GM21423 (cell line): ENCODE measurements around the gene ATP5PD.
A peak's percentile ranks its signal among the peaks of the same experiment; 100 is the strongest.
"Not testable (repeated sequence)": the region's sequence is repeated elsewhere in the genome, so short reads cannot be mapped to it uniquely, and the experiment has no call there.

ENCODE experiments used
- ATAC-seq: cut with Tn5 transposase; IDR thresholded peaks from one replicate; pipeline ENCODE4 v1.9.1; 2021; ENCODE audit warnings: mild to moderate bottlenecking, moderate library complexity; ENCODE audit not compliant: unreplicated experiment

Gene ATP5PD

GRCh38 chr17:75077496-75078283 lies 30.9 kb upstream of the ATP5PD start:
- ATAC-seq = peak; percentile 42

- ATAC-seq = no peak
Observed at GRCh38 chr17:75077072-75077495, 30.3 kb upstream of the ATP5PD start.

- ATAC-seq = no peak
Observed at GRCh38 chr17:75075597-75076336, 29.0 kb upstream of the ATP5PD start.

- no peak for ATAC-seq
Observed at GRCh38 chr17:75074532-75074931, 27.8 kb upstream of the ATP5PD start.

GRCh38 chr17:75073618-75074047 lies 26.9 kb upstream of the ATP5PD start:
- ATAC-seq = no peak

- ATAC-seq = not testable (repeated sequence)
Observed at GRCh38 chr17:75072909-75073308, 26.1 kb upstream of the ATP5PD start.

GRCh38 chr17:75071478-75072271 lies 24.9 kb upstream of the ATP5PD start:
- not testable (repeated sequence) for ATAC-seq

GRCh38 chr17:75069783-75070182 lies 23.0 kb upstream of the ATP5PD start:
- no peak for ATAC-seq

- ATAC-seq = no peak
Observed at GRCh38 chr17:75068750-75069149, 22.0 kb upstream of the ATP5PD start.

- ATAC-seq = no peak
Observed at GRCh38 chr17:75067856-75068255, 21.1 kb upstream of the ATP5PD start.

GRCh38 chr17:75065562-75066151 lies 18.9 kb upstream of the ATP5PD start:
- no peak for ATAC-seq

GRCh38 chr17:75064867-75065561 lies 18.2 kb upstream of the ATP5PD start:
- no peak for ATAC-seq

GRCh38 chr17:75064460-75064859 lies 17.7 kb upstream of the ATP5PD start:
- no peak for ATAC-seq

- ATAC-seq = no peak
Observed at GRCh38 chr17:75064040-75064439, 17.3 kb upstream of the ATP5PD start.

GRCh38 chr17:75063626-75064025 lies 16.9 kb upstream of the ATP5PD start:
- ATAC-seq = no peak

GRCh38 chr17:75063201-75063600 lies 16.4 kb upstream of the ATP5PD start:
- no peak for ATAC-seq

GRCh38 chr17:75061618-75062017 lies 14.8 kb upstream of the ATP5PD start:
- no peak for ATAC-seq

- ATAC-seq = no peak
Observed at GRCh38 chr17:75061055-75061438, 14.3 kb upstream of the ATP5PD start.

- no peak for ATAC-seq
Observed at GRCh38 chr17:75060434-75061054, 13.8 kb upstream of the ATP5PD start.
